Germinal center (tissue), 1 donor: ENCODE data around the gene ARHGAP29.
"Not testable (repeated sequence)": the region's sequence is repeated elsewhere in the genome, so short reads cannot be mapped to it uniquely, and the experiment has no call there.

Experiments
- DNase-seq: peaks from one replicate; pipeline ENCODE4 v3.0.0; 2012; ENCODE audit warnings: mixed read lengths, low spot score

Gene ARHGAP29

DNA sequence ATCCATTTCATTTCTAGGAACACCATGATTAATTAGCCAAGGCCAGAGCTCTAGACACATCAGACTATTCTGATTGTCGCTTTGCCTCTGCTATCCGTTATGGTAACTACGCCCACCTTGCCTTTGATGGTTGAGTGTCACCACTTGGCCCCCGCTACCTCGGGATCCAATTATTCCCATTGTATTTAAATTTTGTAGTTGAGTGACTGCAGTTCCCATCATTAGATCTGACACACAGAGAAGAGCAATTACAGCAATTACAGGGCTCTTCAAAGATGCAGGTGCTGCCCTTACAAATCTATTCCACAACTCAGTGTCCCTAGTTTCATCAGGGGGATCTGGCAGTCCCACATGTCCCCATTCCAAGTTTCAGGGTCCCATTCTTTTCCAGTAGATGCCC, 71.5 kb downstream of the ARHGAP29 start:
- no peak for DNase-seq

DNA sequence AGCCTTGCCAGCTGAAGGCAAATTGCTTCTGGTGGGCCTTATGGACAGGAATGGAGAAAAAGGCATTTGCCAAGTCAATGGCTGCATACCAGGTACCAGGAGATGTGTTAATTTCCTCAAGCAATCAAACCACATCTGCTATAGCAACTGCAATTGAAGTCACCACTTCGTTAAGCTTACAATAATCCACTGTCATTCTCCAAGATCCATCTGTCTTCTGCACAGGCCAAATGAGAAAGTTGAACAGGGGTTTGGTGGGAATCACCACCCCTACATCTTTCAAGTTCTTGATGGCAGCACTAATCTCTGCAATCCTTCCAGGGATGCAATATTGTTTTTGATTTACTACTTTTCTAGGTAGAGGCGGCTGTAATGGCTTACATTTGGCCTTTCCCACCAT, 72.5 kb downstream of the ARHGAP29 start:
- DNase-seq: not testable (repeated sequence)

DNA sequence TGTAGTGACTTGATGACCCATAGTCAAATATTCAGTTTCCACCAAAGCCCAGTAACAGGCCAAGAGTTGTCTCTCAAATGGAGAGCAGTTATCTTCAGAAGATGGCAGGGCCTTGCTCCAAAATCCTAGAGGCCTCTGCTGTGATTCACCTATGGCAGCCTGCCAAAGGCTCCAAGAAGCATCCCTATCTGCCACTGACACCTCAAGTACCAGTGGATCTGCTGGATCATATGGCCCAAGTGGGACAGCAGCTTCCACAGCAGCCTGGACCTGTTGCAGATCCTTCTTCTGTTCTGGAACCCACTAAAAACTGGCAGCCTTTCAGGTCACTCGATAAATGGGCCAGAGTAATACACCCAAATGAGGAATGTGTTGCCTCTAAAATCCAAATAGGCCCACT, 73.3 kb downstream of the ARHGAP29 start:
- DNase-seq: not testable (repeated sequence)

GRCh38 chr1:94163249-94163648, 74.1 kb downstream of the ARHGAP29 start:
- not testable (repeated sequence) for DNase-seq

- DNase-seq: no peak
Measured at GRCh38 chr1:94160811-94161210, 76.6 kb downstream of the ARHGAP29 start.

DNA sequence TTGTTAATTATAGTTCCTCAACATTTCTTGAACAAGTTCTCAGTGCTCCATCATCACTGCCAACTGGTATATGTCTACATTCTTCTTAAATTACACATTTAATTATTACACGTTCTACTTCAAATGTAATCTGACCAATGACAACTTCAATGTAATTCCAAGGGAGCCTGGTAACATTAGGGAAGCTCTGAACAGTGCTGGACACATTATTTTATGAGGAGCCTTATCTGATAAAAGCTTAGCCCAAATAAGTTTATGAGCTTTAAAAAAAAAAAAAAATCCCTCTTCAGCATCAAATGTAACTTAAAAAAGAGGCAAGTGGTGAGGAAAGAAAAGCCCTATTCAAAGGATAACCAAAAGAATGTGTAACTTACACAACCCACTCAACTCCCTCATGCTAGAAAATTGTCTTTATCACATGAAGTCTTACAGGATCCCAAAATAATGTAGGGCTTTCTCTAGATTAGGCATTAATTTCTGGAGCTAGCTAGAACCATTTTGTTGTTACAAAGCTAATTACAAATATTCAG, 81.2 kb downstream of the ARHGAP29 start:
- DNase-seq: no peak

GRCh38 chr1:94154989-94155388, 82.4 kb downstream of the ARHGAP29 start:
- no peak for DNase-seq

GRCh38 chr1:94153133-94153532, 84.3 kb downstream of the ARHGAP29 start:
- no peak for DNase-seq

- not testable (repeated sequence) for DNase-seq
Measured at GRCh38 chr1:94149166-94149565, 88.2 kb downstream of the ARHGAP29 start.

DNA sequence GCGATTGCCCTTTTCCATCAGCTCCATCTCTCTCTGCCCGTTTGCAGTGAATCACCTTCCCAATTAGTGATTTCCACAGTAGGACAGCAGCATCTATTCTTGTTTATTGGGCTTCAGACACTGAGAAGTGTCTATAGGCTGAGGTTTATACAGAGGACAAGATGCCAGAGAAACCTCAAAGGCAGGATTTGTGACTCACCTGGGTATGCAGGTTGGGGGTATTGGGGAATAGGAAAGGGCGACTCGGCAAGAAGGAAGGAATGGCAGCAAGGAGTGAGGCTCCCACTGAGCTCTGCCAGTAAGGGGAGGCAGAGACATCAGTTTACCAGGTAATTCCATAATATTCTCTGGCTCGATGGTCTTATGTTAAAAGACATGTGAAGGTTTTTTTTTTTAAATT, 91.1 kb downstream of the ARHGAP29 start:
- no peak for DNase-seq

GRCh38 chr1:94144836-94145235, 92.5 kb downstream of the ARHGAP29 start:
- no peak for DNase-seq

DNA sequence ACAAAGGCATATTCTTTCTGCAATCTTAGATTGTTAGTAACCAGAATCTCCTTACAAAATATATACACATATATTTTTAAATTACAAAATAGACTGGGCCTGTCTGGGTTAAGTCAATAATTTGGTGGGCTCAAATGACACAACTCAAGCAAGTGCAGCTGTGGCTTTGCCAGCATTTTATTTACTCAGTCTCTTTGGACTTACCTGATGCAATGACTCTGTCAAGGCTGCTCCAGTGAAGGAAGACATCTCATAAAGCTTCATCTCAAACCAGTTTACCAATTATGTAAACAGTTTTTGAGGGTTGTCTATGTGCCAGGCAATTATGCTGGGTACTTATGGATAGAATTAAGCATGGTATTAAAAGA, 93.6 kb downstream of the ARHGAP29 start:
- DNase-seq: no peak

DNA sequence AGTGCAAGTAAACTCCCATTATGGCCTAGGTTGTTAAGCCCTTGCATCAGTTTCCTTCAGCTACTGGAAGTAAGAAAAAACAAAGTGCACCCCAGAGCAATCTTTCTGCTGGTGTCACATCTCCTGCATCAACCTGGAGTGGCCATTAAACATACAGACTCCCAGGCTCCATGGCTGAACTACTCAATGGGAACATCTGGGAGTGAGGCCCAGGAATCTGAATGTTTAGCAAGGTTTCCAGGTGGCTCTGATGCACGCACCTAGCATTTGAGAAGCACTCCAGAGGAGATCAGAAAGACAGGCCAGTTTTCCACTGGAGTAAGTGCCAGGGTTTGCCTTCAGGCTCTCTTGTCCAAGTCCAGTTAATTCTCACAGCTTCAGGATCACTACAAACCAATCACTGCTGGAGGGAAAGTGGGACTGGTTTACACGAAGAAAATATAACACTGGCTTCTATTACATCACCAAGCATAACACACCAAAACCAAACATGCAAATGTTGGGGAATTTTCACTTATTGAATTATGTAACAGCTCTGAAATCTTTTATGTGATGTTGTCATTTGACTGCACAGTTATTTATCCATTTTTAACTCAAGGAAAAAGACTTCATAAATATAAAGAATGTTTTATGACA, 94.1 kb downstream of the ARHGAP29 start:
- DNase-seq: no peak

DNA sequence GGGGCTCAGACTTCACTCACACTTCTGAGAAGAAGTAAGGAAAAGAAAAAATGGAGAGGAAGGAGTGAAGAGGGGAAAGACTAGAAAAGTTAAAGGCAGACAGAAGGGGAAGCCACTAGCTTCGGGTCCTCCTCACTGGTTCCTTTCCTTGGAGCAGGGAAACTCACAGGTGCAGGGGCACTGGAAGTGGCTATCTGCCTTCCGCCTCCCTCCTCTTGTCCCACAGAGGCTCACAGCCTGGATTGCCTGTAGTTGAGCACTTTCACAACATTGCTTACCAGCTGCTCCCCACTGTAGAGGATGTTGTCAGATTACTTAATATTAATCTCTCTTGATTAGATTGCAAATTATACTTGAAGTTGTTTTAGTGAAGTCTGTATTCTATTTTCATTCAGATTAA, 94.8 kb downstream of the ARHGAP29 start:
- DNase-seq: no peak

GRCh38 chr1:94142022-94142421, 95.4 kb downstream of the ARHGAP29 start:
- no peak for DNase-seq

DNA sequence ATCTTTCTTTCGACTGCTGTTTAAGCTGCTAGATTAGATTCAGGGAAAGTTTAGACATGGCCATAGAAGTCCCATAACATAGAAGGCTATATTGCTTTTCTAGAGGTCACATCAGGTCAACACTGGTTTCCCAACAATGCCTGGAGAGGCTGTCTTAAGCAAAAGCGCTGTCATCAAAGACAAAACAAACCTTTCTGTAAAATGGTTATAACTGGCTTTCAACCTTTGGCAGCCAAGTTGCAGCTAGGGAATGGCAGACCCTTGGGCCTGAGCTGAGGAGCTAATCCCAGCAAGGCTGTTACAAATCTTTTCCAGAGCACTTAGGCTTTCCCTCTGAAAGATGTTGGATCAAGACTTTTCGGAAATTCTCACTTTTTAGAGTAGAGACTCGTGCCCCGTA, 105.3 kb downstream of the ARHGAP29 start:
- DNase-seq: no peak

GRCh38 chr1:94130851-94131595, 106.4 kb downstream of the ARHGAP29 start:
- DNase-seq: no peak

- no peak for DNase-seq
Measured at GRCh38 chr1:94126651-94127050, 110.7 kb downstream of the ARHGAP29 start.

DNA sequence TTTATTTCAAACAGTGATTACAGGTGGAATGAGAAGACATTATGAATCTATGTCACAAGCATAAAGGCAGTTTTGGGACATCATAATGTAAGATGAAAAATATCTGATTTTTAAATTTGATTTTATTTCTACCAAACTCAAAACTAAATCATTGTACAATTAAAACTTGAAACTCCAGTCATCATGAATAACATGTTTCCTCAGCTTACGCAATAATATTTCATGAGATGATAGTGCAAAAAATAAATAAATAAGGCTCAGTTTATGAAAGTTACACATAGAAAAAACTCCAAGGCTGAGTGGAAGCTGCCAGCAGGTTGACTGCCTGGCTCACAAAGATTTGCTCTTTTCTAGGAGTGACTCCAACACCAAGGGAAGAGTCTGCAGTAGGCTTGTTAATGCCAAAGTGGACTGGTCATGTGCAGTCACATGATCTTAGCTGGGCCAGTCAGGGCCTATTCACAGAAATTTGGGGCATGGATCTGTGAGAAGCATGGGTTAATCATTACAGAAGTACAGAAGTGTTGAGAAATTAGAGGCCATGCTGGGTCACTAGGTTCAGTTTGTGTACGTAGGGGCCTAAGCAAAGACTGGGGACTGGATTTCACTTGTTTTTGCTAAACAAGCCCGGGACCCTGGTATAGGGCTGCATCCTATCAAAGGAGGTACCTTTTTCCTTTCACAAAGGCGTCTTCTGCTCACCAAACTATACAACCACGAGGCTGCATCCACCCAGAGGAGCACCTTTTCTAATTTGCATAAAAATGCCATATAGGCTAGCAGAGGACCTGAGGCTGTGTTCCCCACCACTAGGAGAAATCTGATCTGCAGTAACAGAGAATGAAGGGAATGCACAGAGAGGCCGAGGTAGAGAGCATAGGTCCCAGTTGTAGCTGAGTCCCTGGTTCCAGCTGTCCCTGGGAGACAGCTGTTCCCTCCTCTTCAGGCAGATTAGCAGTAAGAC, 111.6 kb downstream of the ARHGAP29 start:
- DNase-seq: no peak

- no peak for DNase-seq
Measured at GRCh38 chr1:94124538-94124937, 112.8 kb downstream of the ARHGAP29 start.

DNA sequence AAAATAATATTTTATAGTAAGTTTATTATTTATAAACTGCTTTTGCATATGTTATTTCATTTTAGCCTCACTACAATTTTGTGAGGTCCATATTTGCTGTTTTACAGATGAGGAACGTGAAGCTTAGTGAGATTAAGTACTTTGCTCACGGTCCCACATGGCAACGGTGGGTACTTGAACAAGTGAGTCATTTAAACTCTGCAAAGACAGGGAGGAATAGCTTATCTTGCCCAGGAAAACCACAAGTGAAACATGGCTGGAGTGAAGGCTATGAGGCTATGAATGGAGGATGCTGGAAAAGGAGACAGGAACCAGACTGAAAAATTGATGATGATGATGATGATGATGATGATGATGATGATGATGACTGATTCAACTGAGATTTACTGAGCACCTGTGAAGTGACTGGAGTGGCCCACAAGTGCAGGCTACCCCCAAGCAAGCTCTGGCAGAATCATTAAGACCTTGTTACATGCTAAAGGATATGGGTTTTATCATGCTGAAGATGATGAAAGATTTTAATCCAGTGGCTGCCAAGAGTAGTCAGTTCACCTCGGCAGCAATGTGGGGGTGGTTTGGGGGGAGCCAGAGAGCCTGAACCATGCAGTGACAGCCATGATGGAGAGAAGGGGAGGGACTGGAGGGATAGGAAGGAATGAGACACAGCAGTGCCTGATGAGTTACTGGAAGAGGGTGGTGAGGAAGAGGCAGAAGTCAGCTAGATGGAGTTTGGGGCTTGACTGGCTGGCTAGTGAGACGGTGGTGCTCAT, 115.0 kb downstream of the ARHGAP29 start:
- no peak for DNase-seq
